Activated CD4-positive, alpha-beta memory T cell treated with anti-CD3 and anti-CD28 coated beads for 36 hours (primary cell): ENCODE data around the gene MYH3. TPM values are rescaled to one million over a fixed set of nuclear protein-coding genes. Genes with fewer than 3 reads are reported as not detected.

Experiments used
- CTCF ChIA-PET: fragments of 350-600 bp; sonication (Branson Sonifier 250); formaldehyde crosslinking; loops from one replicate; lab custom pipeline; 2021; ENCODE audit warnings: antibody characterized with exemption, inconsistent platforms; lab: Charles Lee
- POLR2A ChIA-PET: fragments of 350-600 bp; sonication (Branson Sonifier 250); formaldehyde crosslinking; loops from one replicate; lab custom pipeline; 2021; ENCODE audit warnings: antibody characterized with exemption; lab: Charles Lee
- DNase-seq: peaks from one replicate; pipeline ENCODE4 v3.0.0-alpha.2; 2020
- H3K27ac Mint-ChIP-seq: one replicate; pipeline ENCODE4 v1.8.0; 2021; ENCODE audit warnings: mixed read lengths
- H3K27me3 Mint-ChIP-seq: one replicate; pipeline ENCODE4 v1.8.0; 2021; ENCODE audit warnings: mixed read lengths
- H3K36me3 Mint-ChIP-seq: one replicate; pipeline ENCODE4 v1.8.0; 2021; ENCODE audit warnings: mixed read lengths
- H3K4me1 Mint-ChIP-seq: one replicate; pipeline ENCODE4 v1.8.0; 2021; ENCODE audit warnings: low read depth, mixed read lengths
- H3K4me3 Mint-ChIP-seq: one replicate; pipeline ENCODE4 v1.8.0; 2021; ENCODE audit warnings: mild to moderate bottlenecking, mixed read lengths
- H3K9me3 Mint-ChIP-seq: one replicate; pipeline ENCODE4 v1.8.0; 2021; ENCODE audit warnings: mixed read lengths
- intact Hi-C: fragments of 100-400 bp; cut with micrococcal nuclease; formaldehyde crosslinking; loops from one replicate; pipeline ENCODE4 v1.15.1; 2023
- total RNA-seq, 2 experiments: library from RNA; stranded (reverse); gene quantifications; one replicate each; pipeline ENCODE4 v1.2.3, GENCODE V29; 2021

Gene MYH3
- total RNA-seq, 2 experiments from 2014 or later = 1.6 to 2.4 TPM

GRCh38 chr17:10674704-10675103, 17.6 kb upstream of the MYH3 start:
- Mint-ChIP-seq H3K36me3 (peaks cover 17% of the 10 kb centered on the region), H3K4me3 (no peak overlapping the region), H3K27me3 (no peaks in the 10 kb centered on the region), H3K4me1 (no peaks in the 10 kb centered on the region), H3K27ac (no peak overlapping the region), H3K9me3 (no peaks in the 10 kb centered on the region)
- ChIA-PET POLR2A (no interaction called here), CTCF (interaction anchor here (0.6 to 2.3 kb wide), 2 partner anchors 21 to 28 kb away, joined by 3 to 9 read pairs; no protein-coding TSS in a partner anchor)
- intact Hi-C loops = no loop called here
- DNase-seq = no peak

DNA sequence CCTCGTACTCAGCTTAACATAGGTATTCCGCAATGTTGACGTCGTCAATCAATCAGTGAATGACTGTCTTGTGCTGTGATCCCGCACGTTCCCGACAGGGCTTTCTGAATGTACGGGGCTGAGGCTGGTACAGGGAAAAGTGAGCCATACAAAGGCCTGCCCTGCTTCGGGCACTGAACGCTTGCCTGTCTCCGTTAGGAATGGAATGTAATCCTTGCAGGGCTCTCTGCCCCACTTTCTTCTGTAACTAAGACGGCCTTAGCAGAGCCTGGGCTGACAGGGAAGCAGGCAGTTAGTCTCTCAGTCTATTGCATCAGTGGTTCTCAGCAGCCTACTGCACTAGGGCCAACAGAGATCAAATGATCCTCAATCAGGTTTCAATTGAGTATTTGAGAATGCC, 16.2 kb upstream of the MYH3 start:
- no peaks in the 10 kb centered on the region for H3K9me3 Mint-ChIP-seq
- no peaks in the 10 kb centered on the region for H3K4me1 Mint-ChIP-seq
- ChIA-PET POLR2A (no interaction called here), CTCF (interaction anchor here (1.2 kb wide), 1 partner anchor 26 kb away, joined by 6 read pairs; no protein-coding TSS in a partner anchor)
- H3K36me3 Mint-ChIP-seq = peaks cover 11% of the 10 kb centered on the region
- intact Hi-C loops = no loop called here
- no peak for DNase-seq
- H3K4me3 Mint-ChIP-seq = no peak overlapping the region
- no peaks in the 10 kb centered on the region for H3K27me3 Mint-ChIP-seq
- no peak overlapping the region for H3K27ac Mint-ChIP-seq

DNA sequence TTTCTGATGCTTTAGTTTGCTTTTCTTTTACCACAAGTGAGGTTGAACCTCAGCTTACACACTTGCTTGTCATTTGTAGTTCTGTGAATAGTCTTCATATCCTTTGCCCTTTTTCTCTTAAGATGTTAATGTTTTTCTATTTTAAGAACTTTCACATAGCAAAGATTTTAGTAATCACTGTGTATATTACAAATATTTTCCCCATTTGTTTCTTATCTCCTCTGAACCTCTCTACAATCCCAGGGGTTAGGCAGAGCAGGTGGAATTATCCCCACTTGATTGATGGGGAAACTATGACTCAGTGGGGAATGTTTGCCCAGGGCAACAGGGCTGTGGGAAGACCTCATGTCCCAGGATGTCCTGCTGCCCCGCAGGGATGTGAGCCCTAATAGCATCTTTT, 11.7 kb upstream of the MYH3 start:
- H3K9me3 Mint-ChIP-seq = no peaks in the 10 kb centered on the region
- intact Hi-C loops = no loop called here
- no peak for DNase-seq
- no peak overlapping the region for H3K4me3 Mint-ChIP-seq
- no peak overlapping the region for H3K27ac Mint-ChIP-seq
- ChIA-PET POLR2A (no interaction called here), CTCF (no interaction called here)
- no peaks in the 10 kb centered on the region for H3K27me3 Mint-ChIP-seq
- H3K4me1 Mint-ChIP-seq = no peaks in the 10 kb centered on the region
- H3K36me3 Mint-ChIP-seq = peaks cover 9% of the 10 kb centered on the region

DNA sequence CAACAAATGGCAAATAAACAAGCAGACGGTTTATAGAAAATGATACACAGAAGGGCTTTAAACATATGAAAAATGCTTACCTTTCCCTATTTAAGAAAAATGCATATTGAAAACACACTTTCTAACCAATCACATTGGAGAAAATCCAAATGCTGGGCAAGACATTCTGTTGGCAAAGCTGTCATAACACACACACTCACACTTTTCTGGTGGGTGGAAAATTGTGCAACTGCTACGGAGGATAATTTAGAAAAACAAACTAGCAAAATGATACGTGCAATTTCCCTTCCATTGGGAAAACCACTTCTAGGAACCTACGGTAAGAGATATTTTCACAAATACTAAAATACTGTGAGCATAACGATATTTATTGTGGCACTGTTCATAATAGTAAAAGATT, 9.8 kb upstream of the MYH3 start:
- Mint-ChIP-seq H3K36me3 (peaks cover 9% of the 10 kb centered on the region), H3K4me1 (no peaks in the 10 kb centered on the region), H3K4me3 (no peak overlapping the region), H3K27ac (no peak overlapping the region), H3K9me3 (no peaks in the 10 kb centered on the region), H3K27me3 (no peaks in the 10 kb centered on the region)
- intact Hi-C loops = no loop called here
- DNase-seq = no peak
- ChIA-PET CTCF (interaction anchor here (0.6 to 0.8 kb wide), 2 partner anchors 14 to 1238 kb away, joined by 4 read pairs; no protein-coding TSS in a partner anchor), POLR2A (no interaction called here)

DNA sequence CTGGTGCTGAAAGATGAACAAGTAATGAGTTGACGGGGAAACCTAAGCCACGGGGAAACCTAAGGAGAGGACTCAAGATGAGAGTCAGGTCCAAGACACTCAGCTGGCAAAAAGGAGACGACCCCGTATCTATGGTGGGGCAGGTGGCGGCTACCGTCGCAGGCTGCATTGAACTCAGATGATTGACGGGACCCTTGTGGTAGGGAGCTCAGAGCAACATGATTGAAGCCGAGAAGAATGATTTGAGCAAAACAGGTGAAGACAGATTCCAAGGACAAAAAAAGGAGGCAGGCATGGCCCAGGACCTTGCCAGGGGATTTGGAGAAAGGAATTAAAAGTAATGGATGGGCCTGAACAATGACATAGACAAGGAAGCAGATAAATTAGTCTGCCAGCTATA, 7.5 kb upstream of the MYH3 start:
- Mint-ChIP-seq H3K27me3 (no peaks in the 10 kb centered on the region), H3K4me3 (no peak overlapping the region)

GRCh38 chr17:10663231-10663630, 6.1 kb upstream of the MYH3 start:
- POLR2A ChIA-PET = no interaction called here
- Mint-ChIP-seq H3K27me3 (no peaks in the 10 kb centered on the region), H3K4me3 (no peak overlapping the region), H3K27ac (no peak overlapping the region), H3K9me3 (no peaks in the 10 kb centered on the region), H3K4me1 (no peaks in the 10 kb centered on the region), H3K36me3 (peaks cover 11% of the 10 kb centered on the region)
- intact Hi-C loops = no loop called here
- DNase-seq = no peak
- CTCF ChIA-PET = interaction anchor here (1.4 to 1.5 kb wide), 2 partner anchors 16 to 34 kb away, joined by 3 to 5 read pairs; no protein-coding TSS in a partner anchor

More for the DNA sequence above, 7.5 kb upstream of the MYH3 start:
- CTCF ChIA-PET = interaction anchor here (1.4 to 1.6 kb wide), 3 partner anchors 18 to 36 kb away, joined by 4 to 11 read pairs (median 5); no protein-coding TSS in a partner anchor
- POLR2A ChIA-PET = no interaction called here
- Mint-ChIP-seq H3K4me1 (no peaks in the 10 kb centered on the region), H3K36me3 (peaks cover 9% of the 10 kb centered on the region), H3K9me3 (no peaks in the 10 kb centered on the region), H3K27ac (no peak overlapping the region)
- DNase-seq = no peak
- intact Hi-C loops = no loop called here

DNA sequence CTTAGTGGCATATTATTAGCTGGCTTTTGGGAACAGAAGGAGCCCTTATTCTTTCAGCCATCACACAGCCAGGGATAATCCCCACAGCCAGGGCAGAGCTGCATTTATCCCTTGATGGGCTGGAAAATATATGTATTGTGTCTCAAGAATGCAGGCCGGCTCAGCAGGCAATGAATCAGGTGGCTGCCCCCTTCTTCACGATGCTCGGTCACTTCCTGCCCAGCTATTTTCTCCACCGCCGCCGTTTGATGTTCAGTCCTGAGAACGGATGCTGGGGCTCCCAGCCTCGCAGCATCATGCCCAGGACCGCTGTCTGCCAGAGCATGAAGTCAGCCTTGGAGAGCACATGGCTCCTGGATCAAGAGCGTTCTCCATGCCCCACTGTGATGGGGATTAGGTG, 4.3 kb upstream of the MYH3 start:
- no peaks in the 10 kb centered on the region for H3K27me3 Mint-ChIP-seq
- intact Hi-C loops = no loop called here
- H3K4me1 Mint-ChIP-seq = no peaks in the 10 kb centered on the region
- H3K9me3 Mint-ChIP-seq = no peaks in the 10 kb centered on the region
- no peak for DNase-seq
- H3K4me3 Mint-ChIP-seq = no peak overlapping the region
- H3K36me3 Mint-ChIP-seq = peaks cover 8% of the 10 kb centered on the region
- POLR2A ChIA-PET = interaction anchor here (0.6 kb wide), 1 partner anchor 163 kb away, joined by 3 read pairs; no protein-coding TSS in a partner anchor
- CTCF ChIA-PET = no interaction called here
- H3K27ac Mint-ChIP-seq = no peak overlapping the region

GRCh38 chr17:10657879-10658278, 770 bp upstream of the MYH3 start:
- Mint-ChIP-seq H3K27me3 (no peaks in the 10 kb centered on the region), H3K4me3 (no peak overlapping the region), H3K9me3 (no peaks in the 10 kb centered on the region), H3K4me1 (peaks cover 9% of the 10 kb centered on the region), H3K36me3 (peaks cover 3% of the 10 kb centered on the region), H3K27ac (no peak overlapping the region)
- ChIA-PET POLR2A (no interaction called here), CTCF (interaction anchor here (1.1 to 1.6 kb wide), 2 partner anchors 11 to 28 kb away, joined by 5 read pairs; no protein-coding TSS in a partner anchor)
- intact Hi-C loops = no loop called here
- DNase-seq = no peak

- no peaks in the 10 kb centered on the region for H3K9me3 Mint-ChIP-seq
- ChIA-PET POLR2A (no interaction called here), CTCF (interaction anchor here (1.6 to 2.3 kb wide), 2 partner anchors 7 to 9 kb away, joined by 5 to 9 read pairs; no protein-coding TSS in a partner anchor)
- no peaks in the 10 kb centered on the region for H3K36me3 Mint-ChIP-seq
- no peak overlapping the region for H3K4me3 Mint-ChIP-seq
- H3K27me3 Mint-ChIP-seq = no peaks in the 10 kb centered on the region
- intact Hi-C loops = no loop called here
- H3K4me1 Mint-ChIP-seq = peaks cover 11% of the 10 kb centered on the region
- no peak for DNase-seq
- no peak overlapping the region for H3K27ac Mint-ChIP-seq
These were observed 3.1 kb downstream of the MYH3 start for GRCh38 chr17:10653987-10654386.

DNA sequence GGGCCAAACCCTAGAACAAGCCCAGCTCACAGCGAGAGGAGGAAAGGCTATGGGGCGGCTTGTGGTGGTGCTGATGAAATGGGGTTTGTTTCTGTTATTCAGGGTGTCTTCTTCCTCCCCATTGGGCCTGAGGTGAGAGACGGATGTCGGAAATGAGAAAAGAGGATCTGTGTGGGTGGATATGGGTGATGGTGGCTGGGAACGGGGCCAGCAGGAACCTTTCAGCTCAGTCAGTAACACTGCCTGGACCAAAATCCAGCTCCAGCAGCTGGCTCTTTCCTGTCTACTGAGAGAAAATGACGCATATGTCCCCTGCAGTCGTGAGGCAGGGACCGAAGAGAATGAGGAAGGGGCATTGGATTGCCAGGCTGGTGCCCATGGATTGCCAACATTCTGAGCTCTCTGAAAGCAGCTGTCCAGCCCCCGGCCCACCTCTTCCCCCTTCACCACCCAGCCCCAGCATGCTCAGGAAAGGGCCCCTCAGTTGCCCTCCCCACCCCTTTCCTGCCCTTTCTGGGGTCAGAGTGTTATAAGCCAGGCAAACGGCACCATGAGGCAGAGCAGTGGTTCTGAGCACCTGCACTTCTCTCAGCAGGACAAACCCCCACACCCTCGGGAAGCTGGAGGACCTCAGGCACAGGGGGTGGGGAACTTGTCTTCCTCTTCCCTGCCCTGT, 4.0 kb downstream of the MYH3 start:
- Mint-ChIP-seq H3K27me3 (no peaks in the 10 kb centered on the region), H3K9me3 (no peaks in the 10 kb centered on the region), H3K4me1 (peaks cover 11% of the 10 kb centered on the region), H3K36me3 (no peaks in the 10 kb centered on the region), H3K27ac (no peak overlapping the region), H3K4me3 (no peak overlapping the region)
- POLR2A ChIA-PET = no interaction called here
- intact Hi-C loops = no loop called here
- DNase-seq = peak; percentile 44
- CTCF ChIA-PET = interaction anchor here (1.0 to 1.6 kb wide), 2 partner anchors 8 to 21 kb away, joined by 3 to 5 read pairs; no protein-coding TSS in a partner anchor

GRCh38 chr17:10651927-10652326, 5.2 kb downstream of the MYH3 start:
- no peaks in the 10 kb centered on the region for H3K36me3 Mint-ChIP-seq
- H3K4me1 Mint-ChIP-seq = peaks cover 11% of the 10 kb centered on the region
- no peak overlapping the region for H3K27ac Mint-ChIP-seq
- no peak for DNase-seq
- H3K27me3 Mint-ChIP-seq = no peaks in the 10 kb centered on the region
- intact Hi-C loops = no loop called here
- CTCF ChIA-PET = no interaction called here
- no peaks in the 10 kb centered on the region for H3K9me3 Mint-ChIP-seq
- POLR2A ChIA-PET = no interaction called here
- no peak overlapping the region for H3K4me3 Mint-ChIP-seq

- CTCF ChIA-PET = interaction anchor here (0.6 to 2.0 kb wide), 3 partner anchors 20 to 195 kb away, joined by 3 to 6 read pairs (median 3); no protein-coding TSS in a partner anchor
- Mint-ChIP-seq H3K36me3 (peaks cover 1% of the 10 kb centered on the region), H3K27me3 (no peaks in the 10 kb centered on the region), H3K9me3 (no peaks in the 10 kb centered on the region), H3K4me1 (peaks cover 11% of the 10 kb centered on the region), H3K27ac (no peak overlapping the region), H3K4me3 (no peak overlapping the region)
- no peak for DNase-seq
- POLR2A ChIA-PET = no interaction called here
- intact Hi-C loops = loop anchor here (5.0 kb wide), 1 partner anchor 48 kb away; the partner anchor contains the start of genes ADPRM and SCO1
These were observed 7.5 kb downstream of the MYH3 start for GRCh38 chr17:10649602-10650001.
